HepG2 (cell line): ENCODE measurements around the gene NSMCE1. TPM values are rescaled to one million over a fixed set of nuclear protein-coding genes. Genes with fewer than 3 reads are reported as not detected.
A peak's percentile ranks its signal among the peaks of the same experiment; 100 is the strongest.

ENCODE experiments used
- AHR ChIP-seq: IDR thresholded peaks from 2 replicates; pipeline ENCODE4 v1.6.1; 2018; ENCODE audit warnings: missing genetic modification reagents, missing compliant biosample characterization
- FLYWCH1 ChIP-seq: sonication (generic); formaldehyde crosslinking; IDR thresholded peaks from 2 replicates; pipeline ENCODE4 v1.8.1; 2023; ENCODE audit warnings: mild to moderate bottlenecking, missing genetic modification reagents
- HES4 ChIP-seq: sonication (generic); formaldehyde crosslinking; IDR thresholded peaks from 2 replicates; pipeline ENCODE4 v1.9.0; 2021; ENCODE audit warnings: mild to moderate bottlenecking, missing genetic modification reagents, borderline replicate concordance
- HNRNPLL ChIP-seq: fragments of 200-400 bp; formaldehyde crosslinking; IDR thresholded peaks from 2 replicates; pipeline ENCODE4 v1.6.1; 2017; ENCODE audit warnings: mild to moderate bottlenecking, low read depth, low read length; ENCODE audit not compliant: poor library complexity, severe bottlenecking
- HNRNPUL1 ChIP-seq: fragments of 200-400 bp; formaldehyde crosslinking; IDR thresholded peaks from 2 replicates; pipeline ENCODE4 v1.6.1; 2017; ENCODE audit warnings: low read depth, mild to moderate bottlenecking, low read length, moderate library complexity
- KAT7 ChIP-seq: IDR thresholded peaks from 2 replicates; pipeline ENCODE4 v1.6.1; 2018; ENCODE audit warnings: borderline replicate concordance, missing compliant biosample characterization
- MED13 ChIP-seq: sonication (generic); formaldehyde crosslinking; IDR thresholded peaks from 2 replicates; pipeline ENCODE4 v1.5.0; 2020; ENCODE audit warnings: missing genetic modification reagents
- MLLT10 ChIP-seq: sonication (generic); formaldehyde crosslinking; IDR thresholded peaks from 2 replicates; pipeline ENCODE4 v1.4.0; 2020; ENCODE audit warnings: missing genetic modification reagents
- NR1H2 ChIP-seq: sonication (generic); formaldehyde crosslinking; IDR thresholded peaks from 2 replicates; pipeline ENCODE4 v1.8.1; 2022; ENCODE audit warnings: low read depth, missing genetic modification reagents, borderline replicate concordance
- PCBP1 ChIP-seq: fragments of 200-400 bp; formaldehyde crosslinking; IDR thresholded peaks from 2 replicates; pipeline ENCODE4 v1.6.1; 2017; ENCODE audit warnings: mild to moderate bottlenecking, low read depth, low read length, borderline replicate concordance
- THAP7 ChIP-seq: sonication (generic); formaldehyde crosslinking; IDR thresholded peaks from 2 replicates; pipeline ENCODE4 v1.8.1; 2023; ENCODE audit warnings: mild to moderate bottlenecking, missing genetic modification reagents
- XRCC5 ChIP-seq: fragments of 200-400 bp; formaldehyde crosslinking; optimal IDR thresholded peaks from 2 replicates; pipeline ENCODE3; 2017; ENCODE audit warnings: mild to moderate bottlenecking, low read length
- ZNF136 ChIP-seq: sonication (generic); formaldehyde crosslinking; IDR thresholded peaks from 2 replicates; pipeline ENCODE4 v1.8.1; 2022; ENCODE audit warnings: low read depth, mild to moderate bottlenecking, moderate library complexity, missing genetic modification reagents
- ZNF33A ChIP-seq: sonication (generic); formaldehyde crosslinking; IDR thresholded peaks from 2 replicates; pipeline ENCODE4 v1.5.1; 2020; ENCODE audit warnings: missing genetic modification reagents, mild to moderate bottlenecking, moderate library complexity, borderline replicate concordance
- ZNF33B ChIP-seq: sonication (generic); formaldehyde crosslinking; IDR thresholded peaks from 2 replicates; pipeline ENCODE4 v1.5.1; 2020; ENCODE audit warnings: mild to moderate bottlenecking, missing genetic modification reagents
- ZNF557 ChIP-seq: sonication (generic); formaldehyde crosslinking; IDR thresholded peaks from 2 replicates; pipeline ENCODE4 v1.4.0; 2020; ENCODE audit warnings: missing genetic modification reagents
- ZNF703 ChIP-seq: sonication (generic); formaldehyde crosslinking; IDR thresholded peaks from 2 replicates; pipeline ENCODE4 v1.5.1; 2020; ENCODE audit warnings: missing genetic modification reagents, mild to moderate bottlenecking, moderate library complexity, borderline replicate concordance
- ZNF839 ChIP-seq: sonication (generic); formaldehyde crosslinking; IDR thresholded peaks from 2 replicates; pipeline ENCODE4 v1.4.0; 2020; ENCODE audit warnings: missing genetic modification reagents, mild to moderate bottlenecking, borderline replicate concordance
- polyA plus RNA-seq, 8 experiments: library from polyadenylated mRNA; depleted of rRNA in 3 of 8; stranded (reverse) in 7 of 8; unstranded in 1 of 8; fragments of >200 nt; fragmentation: Illumina TruSeq in 4 of 8; extraction: Trizol in 4 of 8; gene quantifications; 2 replicates each; pipeline versions ENCODE4 v1.2.1 to v1.2.3, GENCODE V29; 2011 to 2016; ENCODE audit warnings: low read depth in 4 of 8, missing spikeins in 1 of 8, mixed read lengths in 1 of 8; ENCODE audit not compliant: insufficient read depth in 1 of 8
- total RNA-seq, 5 experiments: library from RNA; depleted of rRNA; stranded (reverse); fragments of >200 nt; fragmentation: Illumina TruSeq; extraction: Trizol; gene quantifications; 2 replicates each; pipeline ENCODE4 v1.2.3, GENCODE V29; 2016; ENCODE audit warnings: low read depth in 1 of 5
- TF ChIP-seq, protein P1 (sequence below): sonication (generic); formaldehyde crosslinking; IDR thresholded peaks from 2 replicates; pipeline ENCODE4; 2020; ENCODE audit warnings: missing genetic modification reagents, mild to moderate bottlenecking, borderline replicate concordance
- TF ChIP-seq, protein P2 (sequence below): sonication (generic); formaldehyde crosslinking; IDR thresholded peaks from 2 replicates; pipeline ENCODE4 v1.4.0; 2020; ENCODE audit warnings: mild to moderate bottlenecking, missing genetic modification reagents
- TF ChIP-seq, protein P3 (sequence below): sonication (generic); formaldehyde crosslinking; IDR thresholded peaks from 2 replicates; pipeline ENCODE4 v1.8.1; 2023; ENCODE audit warnings: mild to moderate bottlenecking, missing genetic modification reagents
- TF ChIP-seq, protein P4 (sequence below): sonication (generic); formaldehyde crosslinking; IDR thresholded peaks from 2 replicates; pipeline ENCODE4 v1.8.0; 2023; ENCODE audit warnings: mild to moderate bottlenecking, missing genetic modification reagents

NSMCE1 gene
- total and polyA plus RNA-seq, 2 of the 13 experiments (the other 11 are each of a cell fraction or from before 2014, with no cell fraction given): 42.7 to 52.9 TPM

DNA sequence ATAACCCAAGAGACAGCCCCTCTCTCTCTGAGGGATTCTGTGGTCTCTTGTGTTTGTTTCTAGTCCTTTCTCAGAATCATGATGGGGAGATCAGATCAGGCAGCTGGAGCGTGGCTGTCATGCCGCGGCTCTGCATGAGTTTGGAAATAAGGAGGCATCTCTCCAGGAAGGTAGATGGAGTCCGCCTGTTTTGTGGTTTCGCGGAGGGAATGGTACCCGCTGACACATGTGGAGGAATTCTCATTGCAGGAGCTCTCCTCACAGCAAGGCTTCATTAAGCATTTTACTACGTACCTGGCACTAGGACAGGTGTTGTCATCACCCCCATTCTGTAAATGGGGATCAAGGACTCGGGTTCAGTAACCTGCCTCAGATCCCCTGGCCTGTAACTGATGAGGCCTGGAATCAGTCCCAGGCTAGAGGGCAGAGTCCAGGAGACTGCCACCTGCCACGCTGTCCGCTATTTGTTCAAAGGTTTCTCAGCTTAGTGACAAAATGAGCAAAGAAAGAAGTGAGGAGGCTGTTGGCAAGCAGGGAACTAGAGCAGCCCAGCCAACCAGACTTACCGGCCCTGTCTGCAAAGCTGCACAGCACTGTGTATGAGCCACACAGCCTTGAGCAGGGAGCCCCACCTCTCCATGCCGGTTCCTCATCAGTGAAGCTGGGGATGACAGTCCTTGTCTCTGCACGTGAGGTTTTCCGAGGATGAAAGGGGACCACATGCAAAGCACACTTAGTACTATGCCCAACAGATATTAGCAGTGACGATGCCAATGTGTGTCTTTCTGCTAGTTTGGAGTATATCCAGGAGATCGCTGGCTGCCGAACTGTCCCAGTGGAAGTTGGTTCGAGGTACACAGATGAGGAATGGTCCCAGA lies 54.2 kb downstream of the NSMCE1 start (continued):
- TF ChIP-seq, protein P1, sequence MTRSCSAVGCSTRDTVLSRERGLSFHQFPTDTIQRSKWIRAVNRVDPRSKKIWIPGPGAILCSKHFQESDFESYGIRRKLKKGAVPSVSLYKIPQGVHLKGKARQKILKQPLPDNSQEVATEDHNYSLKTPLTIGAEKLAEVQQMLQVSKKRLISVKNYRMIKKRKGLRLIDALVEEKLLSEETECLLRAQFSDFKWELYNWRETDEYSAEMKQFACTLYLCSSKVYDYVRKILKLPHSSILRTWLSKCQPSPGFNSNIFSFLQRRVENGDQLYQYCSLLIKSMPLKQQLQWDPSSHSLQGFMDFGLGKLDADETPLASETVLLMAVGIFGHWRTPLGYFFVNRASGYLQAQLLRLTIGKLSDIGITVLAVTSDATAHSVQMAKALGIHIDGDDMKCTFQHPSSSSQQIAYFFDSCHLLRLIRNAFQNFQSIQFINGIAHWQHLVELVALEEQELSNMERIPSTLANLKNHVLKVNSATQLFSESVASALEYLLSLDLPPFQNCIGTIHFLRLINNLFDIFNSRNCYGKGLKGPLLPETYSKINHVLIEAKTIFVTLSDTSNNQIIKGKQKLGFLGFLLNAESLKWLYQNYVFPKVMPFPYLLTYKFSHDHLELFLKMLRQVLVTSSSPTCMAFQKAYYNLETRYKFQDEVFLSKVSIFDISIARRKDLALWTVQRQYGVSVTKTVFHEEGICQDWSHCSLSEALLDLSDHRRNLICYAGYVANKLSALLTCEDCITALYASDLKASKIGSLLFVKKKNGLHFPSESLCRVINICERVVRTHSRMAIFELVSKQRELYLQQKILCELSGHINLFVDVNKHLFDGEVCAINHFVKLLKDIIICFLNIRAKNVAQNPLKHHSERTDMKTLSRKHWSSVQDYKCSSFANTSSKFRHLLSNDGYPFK: peak; percentile 49; the same call in 1 of the 2 replicates
- TF ChIP-seq, protein P2, sequence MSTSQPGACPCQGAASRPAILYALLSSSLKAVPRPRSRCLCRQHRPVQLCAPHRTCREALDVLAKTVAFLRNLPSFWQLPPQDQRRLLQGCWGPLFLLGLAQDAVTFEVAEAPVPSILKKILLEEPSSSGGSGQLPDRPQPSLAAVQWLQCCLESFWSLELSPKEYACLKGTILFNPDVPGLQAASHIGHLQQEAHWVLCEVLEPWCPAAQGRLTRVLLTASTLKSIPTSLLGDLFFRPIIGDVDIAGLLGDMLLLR (CRISPR knock-in tag): no peak
- no peak for TF ChIP-seq MLLT10
- peak; percentile 36; the same call in 1 of the 2 replicates for TF ChIP-seq THAP7 (CRISPR knock-in tag)
- no peak for TF ChIP-seq XRCC5
- TF ChIP-seq ZNF33A (CRISPR knock-in tag): no peak
- TF ChIP-seq ZNF136 (CRISPR knock-in tag): peak; percentile 67; the same call in 1 of the 2 replicates
- TF ChIP-seq MED13: no peak
- TF ChIP-seq NR1H2 (CRISPR knock-in tag): no peak
- TF ChIP-seq HNRNPLL: no peak
- TF ChIP-seq, protein P3, sequence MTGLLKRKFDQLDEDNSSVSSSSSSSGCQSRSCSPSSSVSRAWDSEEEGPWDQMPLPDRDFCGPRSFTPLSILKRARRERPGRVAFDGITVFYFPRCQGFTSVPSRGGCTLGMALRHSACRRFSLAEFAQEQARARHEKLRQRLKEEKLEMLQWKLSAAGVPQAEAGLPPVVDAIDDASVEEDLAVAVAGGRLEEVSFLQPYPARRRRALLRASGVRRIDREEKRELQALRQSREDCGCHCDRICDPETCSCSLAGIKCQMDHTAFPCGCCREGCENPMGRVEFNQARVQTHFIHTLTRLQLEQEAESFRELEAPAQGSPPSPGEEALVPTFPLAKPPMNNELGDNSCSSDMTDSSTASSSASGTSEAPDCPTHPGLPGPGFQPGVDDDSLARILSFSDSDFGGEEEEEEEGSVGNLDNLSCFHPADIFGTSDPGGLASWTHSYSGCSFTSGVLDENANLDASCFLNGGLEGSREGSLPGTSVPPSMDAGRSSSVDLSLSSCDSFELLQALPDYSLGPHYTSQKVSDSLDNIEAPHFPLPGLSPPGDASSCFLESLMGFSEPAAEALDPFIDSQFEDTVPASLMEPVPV (CRISPR knock-in tag): no peak
- no peak for TF ChIP-seq ZNF703 (CRISPR knock-in tag)
- TF ChIP-seq, protein P4, sequence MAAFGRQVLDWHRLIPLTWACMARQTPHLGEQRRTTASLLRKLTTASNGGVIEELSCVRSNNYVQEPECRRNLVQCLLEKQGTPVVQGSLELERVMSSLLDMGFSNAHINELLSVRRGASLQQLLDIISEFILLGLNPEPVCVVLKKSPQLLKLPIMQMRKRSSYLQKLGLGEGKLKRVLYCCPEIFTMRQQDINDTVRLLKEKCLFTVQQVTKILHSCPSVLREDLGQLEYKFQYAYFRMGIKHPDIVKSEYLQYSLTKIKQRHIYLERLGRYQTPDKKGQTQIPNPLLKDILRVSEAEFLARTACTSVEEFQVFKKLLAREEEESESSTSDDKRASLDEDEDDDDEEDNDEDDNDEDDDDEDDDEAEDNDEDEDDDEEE (CRISPR knock-in tag): no peak
- TF ChIP-seq AHR (CRISPR knock-in tag): no peak
- no peak for TF ChIP-seq PCBP1
- 0 out of 2 replicates have a peak, but pooled peaks have one; percentile 67 for TF ChIP-seq ZNF33B (CRISPR knock-in tag)
- no peak for TF ChIP-seq HES4 (CRISPR knock-in tag)
- TF ChIP-seq HNRNPUL1: no peak
- TF ChIP-seq KAT7 (CRISPR knock-in tag): no peak
- no peak for TF ChIP-seq ZNF839 (CRISPR knock-in tag)
- no peak for TF ChIP-seq FLYWCH1 (CRISPR knock-in tag)
- no peak for TF ChIP-seq ZNF557
